ENCODE data around the gene CAPN5.

DNA sequence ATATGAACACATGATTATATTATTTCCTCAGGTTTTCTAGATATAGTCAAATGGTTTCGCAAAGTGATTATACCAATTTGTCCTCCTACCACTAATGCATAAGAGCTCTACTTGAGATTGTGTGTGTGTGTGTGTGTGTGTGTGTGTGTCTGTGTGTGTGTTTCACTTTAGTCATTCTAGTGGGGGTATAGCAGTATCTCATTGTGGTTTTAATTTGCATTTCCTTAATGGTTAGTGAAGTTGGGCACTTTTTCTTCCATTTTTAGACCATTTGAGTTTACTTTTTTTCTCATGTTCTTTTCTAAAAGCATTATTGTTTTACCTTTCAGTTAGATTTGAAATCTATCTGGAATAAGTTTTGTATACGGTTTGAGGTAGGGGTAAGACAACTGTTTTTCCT lies 12.9 kb downstream of the CAPN5 start:
- TF ChIP-seq POLR2A (IDR thresholded peaks at IDR 0.05) (no peak), CTCF (IDR thresholded peaks at IDR 0.05) (no peak)
